T1000 (cell line): ENCODE data around the gene RNU6-8.
A peak's percentile ranks its signal among the peaks of the same experiment; 100 is the strongest.

Experiments
- DNase-seq: peaks from one replicate; lab custom pipeline; 2025; ENCODE audit warnings: mixed read lengths; lab: John Stamatoyannopoulos, UW

RNU6-8 gene

GRCh38 chr14:32205554-32205953, 2.5 kb upstream of the RNU6-8 start:
- DNase-seq = no peak

GRCh38 chr14:32203928-32204357, 874 bp upstream of the RNU6-8 start:
- no peak for DNase-seq

GRCh38 chr14:32202491-32202997, 525 bp downstream of the RNU6-8 start:
- DNase-seq = peak; percentile 27

- DNase-seq = peak; percentile 41
Measured at GRCh38 chr14:32201816-32202490, 1.1 kb downstream of the RNU6-8 start, which contains the start of gene RNU6-7. TSS of gene RNU6-7 (plus strand) at chr14:32202045.

- peak; percentile 63 for DNase-seq
Measured at GRCh38 chr14:32201193-32201815, 1.8 kb downstream of the RNU6-8 start.

- DNase-seq = no peak
Measured at GRCh38 chr14:32200368-32201192, 2.5 kb downstream of the RNU6-8 start.

- no peak for DNase-seq
Measured at GRCh38 chr14:32197919-32198318, 5.2 kb downstream of the RNU6-8 start.

GRCh38 chr14:32195636-32196035, 7.4 kb downstream of the RNU6-8 start:
- no peak for DNase-seq

GRCh38 chr14:32193532-32193931, 9.5 kb downstream of the RNU6-8 start:
- DNase-seq = no peak

- DNase-seq = no peak
Measured at GRCh38 chr14:32192712-32193373, 10.2 kb downstream of the RNU6-8 start.

- DNase-seq = no peak
Measured at GRCh38 chr14:32190673-32191072, 12.4 kb downstream of the RNU6-8 start.

- no peak for DNase-seq
Measured at GRCh38 chr14:32189811-32190210, 13.3 kb downstream of the RNU6-8 start.

- DNase-seq = no peak
Measured at GRCh38 chr14:32186248-32186647, 16.8 kb downstream of the RNU6-8 start.

- no peak for DNase-seq
Measured at GRCh38 chr14:32185097-32185496, 18.0 kb downstream of the RNU6-8 start.

- DNase-seq = no peak
Measured at GRCh38 chr14:32183151-32184058, 19.7 kb downstream of the RNU6-8 start.

- no peak for DNase-seq
Measured at GRCh38 chr14:32171469-32171868, 31.6 kb downstream of the RNU6-8 start.

GRCh38 chr14:32169191-32169590, 33.9 kb downstream of the RNU6-8 start:
- DNase-seq = no peak

GRCh38 chr14:32167907-32168306, 35.2 kb downstream of the RNU6-8 start:
- no peak for DNase-seq

GRCh38 chr14:32166924-32167323, 36.1 kb downstream of the RNU6-8 start:
- no peak for DNase-seq

GRCh38 chr14:32166029-32166428, 37.0 kb downstream of the RNU6-8 start:
- DNase-seq = no peak
